NCI-H2227 (cell line): ENCODE results near the gene FTSJ3.
"Not testable (repeated sequence)": the region's sequence is repeated elsewhere in the genome, so short reads cannot be mapped to it uniquely, and the experiment has no call there.

ENCODE experiments used
- DNase-seq: peaks from one replicate; lab custom pipeline; 2025; ENCODE audit not compliant: unreplicated experiment; lab: John Stamatoyannopoulos, UW

Gene FTSJ3

DNA sequence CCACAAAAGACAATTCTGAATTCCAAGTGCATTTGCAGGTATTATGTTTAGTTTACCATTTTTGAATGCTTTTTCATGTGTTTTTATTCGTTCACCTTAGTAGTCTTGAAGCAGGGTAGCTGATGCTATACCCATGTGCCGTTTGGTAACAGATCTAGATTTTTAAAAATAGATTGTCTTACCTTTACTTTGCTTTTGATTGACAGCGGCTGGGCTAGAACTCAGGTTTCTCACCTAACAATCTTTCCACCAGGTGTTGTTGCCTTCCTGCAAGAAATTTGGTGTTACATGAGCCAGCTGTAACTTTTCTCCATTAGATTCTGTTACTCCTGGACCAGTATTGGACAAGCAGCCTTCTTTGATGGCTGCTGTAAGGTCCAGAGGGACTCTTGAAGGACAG, 1.5 kb upstream of the FTSJ3 start:
- DNase-seq = no peak

DNA sequence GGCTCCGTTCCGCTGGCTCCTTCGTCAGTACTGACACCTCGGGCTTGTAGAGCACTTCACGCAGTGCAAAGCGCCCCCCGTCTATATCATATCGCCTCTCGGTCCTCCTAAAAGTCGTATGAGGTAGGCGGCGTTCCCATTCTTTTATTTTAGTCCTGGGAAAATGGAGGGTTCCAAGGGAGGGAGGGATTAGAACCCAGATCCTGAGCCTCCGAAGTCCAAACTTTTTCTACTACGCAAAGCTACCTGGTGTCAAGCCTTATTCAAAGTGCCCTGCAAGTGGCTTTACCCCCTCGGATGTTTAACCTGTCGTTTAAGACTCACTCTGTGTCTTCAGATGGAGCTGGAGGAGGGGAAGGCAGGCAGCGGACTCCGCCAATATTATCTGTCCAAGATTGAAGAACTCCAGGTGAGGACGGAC, 348 bp upstream of the FTSJ3 start:
- no peak for DNase-seq

DNA sequence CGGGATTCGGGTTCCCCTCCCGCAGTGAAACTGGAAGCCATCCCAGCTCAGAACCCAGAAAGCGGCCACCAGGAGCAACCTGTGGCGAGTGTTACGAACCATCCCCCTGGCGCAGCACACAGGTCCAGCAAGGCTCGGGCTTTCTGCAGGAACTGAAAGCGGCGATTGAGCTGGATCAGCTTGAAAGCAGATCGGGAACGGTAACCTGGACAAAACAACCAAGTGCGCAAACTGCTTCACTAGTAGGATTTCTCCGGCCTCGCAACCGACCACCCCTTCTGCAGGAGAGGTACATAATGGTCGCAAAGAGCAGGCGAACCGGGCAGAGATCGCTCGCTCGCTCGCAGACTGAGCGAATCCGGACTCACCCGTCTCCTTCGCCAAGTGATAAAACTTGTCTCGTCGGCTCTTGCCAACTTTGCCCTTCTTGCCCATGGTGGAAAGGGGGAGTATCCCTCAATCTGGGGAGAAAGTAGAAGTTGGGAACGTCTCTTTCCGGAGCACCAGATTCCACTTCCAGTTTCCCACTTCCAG, 928 bp downstream of the FTSJ3 start:
- DNase-seq = peak; percentile 63

DNA sequence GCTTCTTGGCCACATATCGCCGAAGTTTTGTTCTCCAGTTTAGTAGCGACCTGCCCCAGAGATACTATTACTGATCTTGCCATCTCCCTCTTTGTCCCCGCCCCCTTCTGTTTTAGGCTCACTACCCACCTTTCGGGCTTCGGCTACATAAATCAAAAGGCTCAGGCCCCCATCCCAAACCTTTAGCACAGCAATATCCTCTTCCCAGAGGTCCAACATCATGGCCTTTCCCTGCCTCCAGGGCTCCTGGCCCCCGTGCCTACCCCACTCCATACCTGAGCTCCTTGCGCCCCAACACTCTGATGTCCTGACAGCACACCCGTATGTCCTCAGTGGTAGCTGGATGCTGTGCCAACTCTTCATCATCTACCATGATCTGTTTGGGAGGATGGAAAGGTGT, 3.1 kb downstream of the FTSJ3 start:
- no peak for DNase-seq

DNA sequence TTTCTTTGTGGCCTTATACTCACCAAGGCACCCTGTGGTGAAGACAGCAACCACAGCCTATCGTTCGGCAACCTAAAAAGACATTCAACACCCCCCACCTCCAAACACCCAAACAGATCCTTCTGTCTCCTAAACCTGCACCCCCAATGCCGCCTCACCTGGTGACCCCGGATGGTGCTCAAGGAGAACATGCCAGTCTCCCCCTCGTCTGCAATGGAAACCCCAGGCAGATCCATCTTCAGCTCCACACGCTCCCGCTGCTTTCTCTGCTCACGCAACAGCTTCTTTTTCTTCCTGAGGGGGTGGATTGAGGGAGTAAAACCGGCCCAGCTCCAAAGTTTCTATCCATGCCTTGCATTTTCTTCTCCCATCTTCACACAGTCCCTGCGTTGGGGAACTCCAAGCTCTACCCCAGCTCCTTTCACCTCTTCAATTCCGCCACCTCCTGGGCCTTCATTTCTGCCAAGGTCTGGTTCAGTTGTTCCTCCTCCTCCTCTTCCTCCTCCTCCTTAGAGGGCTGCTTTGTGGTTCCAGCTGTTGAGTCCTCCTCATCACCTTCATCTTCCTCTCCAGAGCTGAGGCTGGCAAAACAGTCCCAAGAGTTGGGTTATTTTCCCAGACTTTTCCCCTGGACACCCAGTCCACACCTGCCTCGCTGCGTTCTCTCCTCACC, 3.7 kb downstream of the FTSJ3 start:
- DNase-seq = no peak

DNA sequence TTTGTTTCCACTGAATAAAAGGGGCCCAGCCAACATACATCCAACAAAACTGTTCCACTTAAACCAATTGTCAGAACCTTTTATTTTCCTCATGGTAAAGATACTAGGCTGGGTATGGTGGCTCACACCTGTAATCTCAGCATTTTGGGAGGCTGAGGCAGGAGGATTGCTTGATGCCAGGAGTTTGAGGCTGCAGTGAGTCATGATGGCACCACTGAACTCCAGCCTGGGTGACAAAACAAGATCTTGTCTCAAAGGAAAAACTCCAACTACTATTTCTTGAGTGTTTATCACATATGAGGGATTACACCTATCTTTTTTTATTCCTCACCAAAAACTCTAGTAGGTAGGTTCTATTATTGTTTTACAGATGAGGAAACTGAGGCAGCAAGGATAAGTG, 4.9 kb downstream of the FTSJ3 start:
- no peak for DNase-seq

DNA sequence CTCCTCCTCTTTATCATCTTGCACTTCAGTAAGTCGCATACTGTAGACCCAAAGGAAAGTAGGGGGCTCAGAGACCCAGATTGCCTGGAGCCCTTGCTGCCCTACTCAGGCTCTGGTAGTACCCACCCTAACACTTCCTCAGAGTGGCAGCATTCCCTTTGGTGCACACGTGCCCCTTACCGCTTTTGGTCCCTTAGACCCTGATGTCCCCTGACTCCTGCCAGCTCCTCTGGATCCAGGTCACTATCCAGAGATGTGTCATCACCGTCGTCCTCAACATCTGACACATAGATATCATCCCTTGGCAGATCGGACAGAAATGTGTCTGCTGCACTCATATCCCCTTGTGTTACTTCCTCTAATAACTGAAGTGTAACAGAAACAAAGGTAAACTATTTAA, 5.7 kb downstream of the FTSJ3 start:
- no peak for DNase-seq

DNA sequence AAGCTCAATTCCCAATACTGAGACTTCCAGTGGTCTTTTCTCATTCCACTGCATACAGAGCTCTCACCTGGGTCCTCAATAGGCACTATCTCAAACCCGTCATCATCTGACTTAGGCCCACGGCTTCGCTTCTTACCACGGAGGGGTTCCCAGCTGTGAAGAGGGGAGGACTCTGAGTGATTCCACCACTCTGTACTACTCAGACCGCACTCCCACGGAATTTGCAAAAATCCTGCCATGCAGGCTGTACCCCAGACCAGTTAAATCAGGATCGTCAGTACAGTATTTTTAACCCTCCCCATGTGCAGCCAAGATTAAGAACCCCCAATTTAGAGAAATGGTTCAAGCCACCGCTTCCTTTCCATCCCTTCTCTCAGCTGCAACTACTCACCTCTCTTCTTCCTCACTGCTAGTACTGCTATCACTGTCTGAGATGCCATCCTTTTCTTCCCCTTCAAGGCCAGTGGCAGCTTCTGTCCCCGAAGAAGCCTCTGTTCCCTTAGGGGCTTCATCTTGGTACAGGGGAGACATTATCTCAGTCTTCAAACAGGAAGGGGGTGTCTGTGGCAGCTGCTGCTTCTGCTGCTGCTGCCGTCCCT, 6.4 kb downstream of the FTSJ3 start:
- no peak for DNase-seq

DNA sequence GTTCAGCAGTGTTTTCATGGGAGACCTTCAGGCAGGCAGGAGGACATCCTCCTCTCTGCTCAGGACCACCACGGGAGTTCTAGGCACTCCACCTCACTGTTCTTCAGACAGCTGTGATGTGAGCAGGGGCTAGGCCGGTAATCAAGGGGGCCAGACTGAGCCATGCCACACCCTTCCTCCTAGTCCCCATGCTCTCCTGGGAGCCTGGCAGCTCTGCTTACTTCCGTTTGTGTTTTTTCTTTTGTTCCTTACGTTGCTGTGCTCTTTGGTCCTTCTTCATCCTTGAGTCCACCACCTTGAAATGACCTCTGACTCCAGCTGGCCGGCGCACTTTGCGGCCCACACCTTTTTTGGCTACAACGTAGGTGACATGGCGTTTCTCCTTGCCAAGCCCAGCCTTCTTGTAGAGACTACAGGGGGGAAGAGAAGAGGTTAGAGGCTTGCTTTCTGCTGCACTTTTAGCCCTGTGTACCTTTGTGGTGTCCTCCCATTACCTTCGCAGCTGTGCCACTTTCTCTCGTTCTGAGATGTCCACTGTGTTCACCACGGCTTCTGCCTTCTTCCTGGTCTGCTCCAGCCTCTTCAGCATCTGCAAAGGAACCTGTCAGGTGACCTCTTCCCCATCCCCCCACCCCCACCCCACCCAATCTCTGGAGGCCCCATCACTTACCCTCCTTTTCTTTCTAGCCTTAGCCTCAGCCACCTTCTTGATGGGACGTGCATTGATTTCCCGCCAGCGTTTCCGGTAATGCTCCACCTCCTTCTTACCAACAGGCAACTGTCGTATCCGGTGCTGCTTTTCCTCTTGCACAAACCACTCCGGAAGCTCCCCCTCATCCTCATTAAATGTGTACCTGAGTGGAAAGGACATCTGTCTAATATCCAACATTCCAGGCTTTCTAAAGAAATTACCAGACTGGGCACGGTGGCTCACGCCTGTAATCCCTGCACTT, 7.6 kb downstream of the FTSJ3 start:
- DNase-seq = no peak

DNA sequence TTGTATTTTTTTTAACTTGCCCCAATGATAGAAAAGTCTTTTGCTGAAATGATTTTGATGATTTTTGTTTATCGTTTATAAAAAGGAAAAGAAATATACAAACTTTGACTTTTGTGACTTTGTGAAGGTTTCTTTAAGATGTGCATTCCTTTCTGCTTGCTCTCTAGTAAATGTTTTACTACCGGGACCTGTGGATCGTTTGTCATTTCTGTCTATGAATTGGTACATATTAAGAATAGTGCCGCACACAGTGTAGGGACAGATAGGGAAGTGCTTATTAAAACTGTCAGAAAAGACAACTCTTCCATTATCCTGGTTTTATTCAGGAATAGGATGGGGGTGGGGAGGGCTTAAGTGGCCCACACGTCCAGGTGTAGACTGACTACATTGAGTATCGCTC, 8.3 kb downstream of the FTSJ3 start:
- no peak for DNase-seq

DNA sequence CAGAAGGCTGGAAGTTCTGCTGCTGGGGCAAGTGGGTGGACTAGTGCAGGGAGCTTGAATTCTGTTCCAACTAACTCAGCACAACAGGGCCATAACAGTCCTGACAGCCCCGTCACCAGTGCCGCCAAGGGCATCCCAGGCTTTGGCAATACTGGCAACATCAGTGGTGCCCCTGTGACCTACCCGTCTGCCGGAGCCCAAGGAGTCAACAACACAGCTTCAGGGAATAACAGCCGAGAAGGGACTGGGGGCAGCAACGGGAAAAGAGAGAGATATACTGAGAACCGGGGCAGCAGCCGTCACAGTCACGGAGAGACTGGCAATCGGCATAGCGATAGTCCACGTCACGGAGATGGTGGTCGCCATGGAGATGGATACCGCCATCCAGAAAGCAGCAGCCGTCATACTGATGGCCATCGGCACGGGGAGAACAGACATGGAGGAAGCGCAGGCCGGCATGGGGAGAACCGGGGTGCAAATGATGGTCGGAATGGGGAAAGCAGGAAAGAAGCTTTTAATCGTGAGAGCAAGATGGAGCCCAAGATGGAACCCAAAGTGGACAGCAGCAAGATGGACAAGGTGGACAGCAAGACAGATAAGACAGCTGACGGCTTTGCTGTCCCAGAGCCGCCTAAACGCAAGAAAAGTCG, 9.6 kb downstream of the FTSJ3 start:
- no peak for DNase-seq

DNA sequence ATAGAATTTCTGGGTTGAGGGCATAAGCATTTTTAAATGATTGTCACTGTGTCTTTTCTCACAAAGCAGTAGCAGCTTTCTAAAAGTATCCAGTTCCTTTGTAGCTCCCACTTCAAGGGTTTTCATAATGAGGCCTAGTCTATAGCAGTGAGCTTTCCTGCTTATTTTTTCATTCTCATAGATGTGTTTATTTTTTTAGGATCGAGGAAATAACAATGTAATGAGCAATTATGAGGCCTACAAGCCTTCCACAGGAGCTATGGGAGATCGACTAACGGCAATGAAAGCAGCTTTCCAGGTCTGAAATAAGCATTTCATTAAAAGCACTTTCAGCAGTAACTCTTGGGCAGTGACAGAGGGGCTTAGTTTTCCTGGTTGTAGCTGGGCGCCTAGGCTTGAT, 10.8 kb downstream of the FTSJ3 start:
- no peak for DNase-seq

DNA sequence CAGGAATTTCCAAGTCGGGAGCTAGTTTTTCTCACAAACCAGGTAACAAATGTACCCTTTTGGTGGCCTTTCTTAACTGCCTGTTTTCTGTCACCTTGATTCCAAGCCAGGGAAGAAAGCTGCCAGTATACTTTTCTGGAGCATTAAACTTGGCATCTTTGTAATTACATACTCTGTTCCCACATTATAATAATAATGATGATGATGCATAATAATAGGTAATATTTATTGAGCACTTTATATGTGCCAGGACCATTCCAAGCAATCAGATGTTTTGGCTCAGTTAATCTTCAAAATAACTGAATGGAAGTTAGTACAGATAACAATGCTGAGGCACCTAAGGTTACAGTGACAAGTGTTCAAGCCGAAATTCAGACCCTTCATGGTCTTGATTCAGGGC, 11.3 kb downstream of the FTSJ3 start:
- no peak for DNase-seq

DNA sequence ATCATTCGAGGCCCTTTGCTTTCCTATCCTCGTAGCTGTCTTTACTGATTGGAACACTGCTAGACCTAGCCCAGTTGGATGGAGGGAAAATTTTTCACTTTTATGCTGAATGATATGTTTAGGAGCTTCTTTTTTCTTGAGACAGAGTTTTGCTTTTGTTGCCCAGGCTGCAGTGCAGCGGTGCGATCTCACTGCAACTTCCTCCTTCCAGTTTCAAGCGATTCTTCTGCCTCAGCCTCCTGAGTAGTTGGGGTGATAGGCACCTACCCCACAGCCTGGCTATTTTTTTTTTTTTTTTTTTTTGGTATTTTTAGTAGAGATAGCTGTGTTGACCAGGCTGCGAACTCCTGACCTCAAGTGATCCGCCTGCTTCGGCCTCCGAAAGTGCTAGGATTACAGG, 17.5 kb downstream of the FTSJ3 start:
- no peak for DNase-seq

DNA sequence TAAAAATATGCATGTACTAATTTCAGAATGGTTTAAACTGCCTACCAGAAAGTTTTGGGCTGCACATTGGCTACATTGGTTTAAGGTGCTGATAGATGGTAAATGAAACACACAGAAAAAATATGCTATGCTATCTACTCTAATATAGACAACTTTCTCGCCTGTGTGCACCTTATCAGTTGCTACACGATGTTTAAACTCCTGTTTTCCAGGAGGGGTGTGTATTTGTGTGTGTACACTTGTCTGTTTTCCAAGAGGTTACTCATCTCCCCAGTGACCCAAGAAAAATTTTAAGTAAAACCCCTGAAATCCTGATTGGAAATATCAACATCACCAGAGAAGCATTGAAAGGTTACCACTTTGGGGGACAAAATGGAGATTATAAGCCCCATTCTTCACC, 21.9 kb downstream of the FTSJ3 start:
- no peak for DNase-seq

DNA sequence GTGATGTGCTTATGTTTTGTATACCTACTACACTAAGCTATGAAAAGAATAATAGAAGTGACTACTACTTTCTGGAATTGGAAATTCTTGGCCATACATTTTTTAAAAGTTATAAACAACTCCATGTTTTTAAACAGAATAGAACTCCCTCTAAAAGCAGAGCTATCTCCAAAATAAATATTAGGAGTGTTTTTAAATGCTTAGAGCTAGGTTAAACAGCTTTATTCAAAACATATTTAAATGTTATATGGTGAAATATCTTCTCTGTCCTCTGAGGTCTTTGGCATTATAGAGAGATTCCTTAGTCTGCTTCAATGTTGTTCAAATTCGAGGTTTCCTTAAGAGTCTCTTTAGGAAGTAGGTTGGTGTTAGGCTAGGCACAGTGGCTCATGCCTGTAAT, 23.1 kb downstream of the FTSJ3 start:
- DNase-seq = no peak

DNA sequence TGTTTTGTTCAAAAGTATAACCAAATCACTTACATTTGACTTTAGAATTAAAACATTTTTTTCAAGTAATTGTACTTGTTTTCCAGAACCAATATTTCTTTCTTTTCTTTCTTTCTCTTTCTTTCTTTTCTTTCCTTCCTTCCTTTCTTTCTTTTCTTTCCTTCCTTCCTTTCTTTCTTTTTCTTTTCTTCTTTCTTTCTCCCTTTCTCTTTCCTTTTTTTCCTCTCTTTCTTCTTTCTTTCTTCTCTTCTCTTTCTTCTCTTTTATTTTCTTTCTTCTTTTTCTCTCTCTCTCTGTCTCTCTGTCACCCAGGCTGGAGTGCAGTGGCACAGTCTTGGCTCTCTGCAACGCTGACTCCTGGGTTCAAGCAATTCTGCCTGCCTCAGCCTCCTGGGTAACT, 26.7 kb downstream of the FTSJ3 start:
- DNase-seq = no peak

DNA sequence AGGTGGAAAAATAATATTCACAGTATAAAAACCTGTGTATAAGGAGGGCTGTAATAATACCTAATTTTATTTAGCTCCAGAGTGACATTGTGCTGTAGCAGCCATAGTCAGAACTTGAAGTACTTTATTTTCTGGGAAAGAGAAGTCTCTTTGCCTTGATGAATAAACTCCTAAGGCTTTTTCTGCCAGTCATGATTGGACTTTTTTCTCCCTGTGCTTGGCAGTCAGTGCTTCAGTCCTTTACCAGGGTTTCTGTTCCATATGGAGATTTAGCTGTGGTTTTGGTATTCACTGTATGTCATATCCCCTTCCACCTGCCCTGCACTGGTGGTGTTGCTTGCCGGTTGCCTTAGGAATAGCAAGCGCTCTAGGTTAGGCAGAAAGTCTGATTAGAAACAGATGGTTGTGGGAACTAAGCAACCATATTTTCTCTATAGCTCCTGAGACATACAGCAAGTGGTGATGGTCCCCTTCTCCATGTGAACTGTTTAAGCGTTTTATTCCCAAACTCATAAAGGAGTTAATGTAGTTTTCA, 28.8 kb downstream of the FTSJ3 start:
- no peak for DNase-seq

DNA sequence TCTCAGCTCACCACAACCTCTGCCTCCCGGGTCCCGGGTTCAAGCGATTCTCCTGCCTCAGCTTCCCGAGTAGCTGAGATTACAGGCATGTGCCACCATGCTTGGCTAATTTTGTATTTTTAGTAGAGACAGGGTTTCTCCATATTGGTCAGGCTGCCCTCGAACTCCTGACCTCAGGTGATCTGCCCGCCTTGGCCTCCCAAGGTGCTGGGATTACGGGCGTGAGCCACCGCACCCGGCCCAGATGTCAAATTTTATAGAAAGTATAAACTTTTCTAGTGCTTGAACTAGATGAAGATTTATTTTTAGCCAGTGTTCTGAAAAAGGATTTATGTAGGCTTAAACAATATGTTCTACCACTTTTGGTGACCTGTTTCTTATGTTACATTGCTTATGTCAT, 31.1 kb downstream of the FTSJ3 start:
- not testable (repeated sequence) for DNase-seq

DNA sequence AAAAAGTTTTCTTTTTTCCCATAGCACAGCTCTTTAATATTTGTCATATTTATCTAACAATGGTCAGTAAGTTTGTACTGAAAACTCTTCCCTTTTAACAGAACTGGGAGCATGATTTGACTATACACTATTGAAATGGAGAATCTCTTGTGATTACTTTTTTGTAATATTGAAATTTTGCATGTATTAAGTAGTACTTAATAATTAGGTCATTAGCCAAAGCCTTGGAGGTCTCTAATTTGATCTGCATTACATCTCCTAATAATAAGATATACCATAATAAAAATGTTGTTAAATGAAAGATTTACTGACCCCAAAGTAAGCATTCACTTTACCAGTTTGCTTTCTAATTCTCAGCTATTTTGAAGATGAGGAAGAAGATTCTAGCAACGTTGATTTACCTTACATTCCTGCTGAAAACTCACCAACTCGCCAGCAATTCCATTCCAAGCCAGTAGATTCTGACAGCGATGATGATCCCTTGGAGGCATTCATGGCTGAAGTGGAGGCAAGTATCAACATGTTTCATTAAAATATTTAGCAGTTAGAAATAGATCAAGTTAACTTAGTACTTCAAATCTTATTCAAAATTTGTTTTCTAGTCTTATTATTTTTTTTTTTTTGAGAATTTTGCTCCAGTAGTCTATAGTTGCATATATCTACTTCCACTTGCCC, 35.3 kb downstream of the FTSJ3 start:
- no peak for DNase-seq

DNA sequence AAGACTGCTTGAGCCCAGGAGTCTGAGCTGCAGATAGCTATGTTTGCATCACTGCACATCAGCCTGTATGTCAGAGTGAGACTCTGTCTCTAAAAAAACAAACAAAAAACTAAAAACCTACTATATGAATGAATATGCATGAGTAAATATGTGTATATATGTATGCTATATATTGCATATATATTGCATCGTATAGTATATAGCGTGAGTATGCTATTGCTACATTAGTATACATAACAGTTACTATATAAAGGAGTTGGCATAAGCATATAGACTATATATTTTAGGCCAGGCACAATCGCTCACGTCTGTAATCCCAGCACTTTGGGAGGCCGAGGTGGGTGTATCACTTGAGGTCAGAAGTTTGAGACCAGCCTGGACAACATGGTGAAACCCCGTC, 37.4 kb downstream of the FTSJ3 start:
- DNase-seq = no peak
